HG02623 (cell line): Measurements from ENCODE around the gene GRID1.
A peak's percentile ranks its signal among the peaks of the same experiment; 100 is the strongest.
"Not testable (repeated sequence)": the region's sequence is repeated elsewhere in the genome, so short reads cannot be mapped to it uniquely, and the experiment has no call there.

Experiments
- ATAC-seq: cut with Tn5 transposase; IDR thresholded peaks from one replicate; pipeline ENCODE4 v1.9.1; 2021; ENCODE audit warnings: moderate library complexity; ENCODE audit not compliant: unreplicated experiment

The GRID1 gene

GRCh38 chr10:86178401-86179152, 188.0 kb downstream of the GRID1 start:
- no peak for ATAC-seq

- ATAC-seq: no peak
Measured at GRCh38 chr10:86177537-86178155, 188.9 kb downstream of the GRID1 start.

GRCh38 chr10:86176850-86177536, 189.6 kb downstream of the GRID1 start:
- no peak for ATAC-seq

- ATAC-seq: not testable (repeated sequence)
Measured at GRCh38 chr10:86175476-86175875, 191.1 kb downstream of the GRID1 start.

- ATAC-seq: no peak
Measured at GRCh38 chr10:86172301-86172700, 194.3 kb downstream of the GRID1 start.

GRCh38 chr10:86170255-86171108, 196.1 kb downstream of the GRID1 start:
- peak; percentile 51 for ATAC-seq

- no peak for ATAC-seq
Measured at GRCh38 chr10:86169506-86170254, 196.9 kb downstream of the GRID1 start.

- no peak for ATAC-seq
Measured at GRCh38 chr10:86169066-86169465, 197.5 kb downstream of the GRID1 start.

GRCh38 chr10:86168256-86168655, 198.3 kb downstream of the GRID1 start:
- ATAC-seq: no peak

GRCh38 chr10:86167762-86168128, 198.8 kb downstream of the GRID1 start:
- ATAC-seq: no peak

- ATAC-seq: no peak
Measured at GRCh38 chr10:86167121-86167761, 199.4 kb downstream of the GRID1 start.

GRCh38 chr10:86165666-86166065, 200.9 kb downstream of the GRID1 start:
- no peak for ATAC-seq

- no peak for ATAC-seq
Measured at GRCh38 chr10:86164960-86165630, 201.5 kb downstream of the GRID1 start.

GRCh38 chr10:86164174-86164774, 202.3 kb downstream of the GRID1 start:
- no peak for ATAC-seq

- no peak for ATAC-seq
Measured at GRCh38 chr10:86163522-86164173, 202.9 kb downstream of the GRID1 start.

GRCh38 chr10:86162696-86163400, 203.7 kb downstream of the GRID1 start:
- ATAC-seq: no peak

- no peak for ATAC-seq
Measured at GRCh38 chr10:86162036-86162435, 204.6 kb downstream of the GRID1 start.
